PC-9 (cell line): ENCODE data around the gene GABRG3. TPM values are rescaled to one million over a fixed set of nuclear protein-coding genes. Genes with fewer than 3 reads are reported as not detected.

Experiments used
- BruUV-seq: library from RNA; stranded (reverse); fragments of 400-500 nt; replicated peaks from 2 replicates; lab custom pipeline; 2021; lab: Mats Ljungman, UMichigan
- CTCF ChIA-PET: fragments of 300-600 bp; sonication (Branson Sonifier 250); formaldehyde crosslinking; loops from one replicate; lab custom pipeline; 2022; ENCODE audit warnings: antibody characterized with exemption; lab: Charles Lee
- POLR2A ChIA-PET: fragments of 300-600 bp; sonication (Branson Sonifier 250); formaldehyde crosslinking; loops from one replicate; lab custom pipeline; 2022; ENCODE audit warnings: antibody characterized with exemption; ENCODE audit not compliant: unreplicated experiment; lab: Charles Lee
- DNase-seq, 2 experiments: peaks; one replicate each; pipeline versions ENCODE4 v3.0.0 to v3.0.0-alpha.2; 2015 to 2022; ENCODE audit warnings: mixed read lengths in 1 of 2
- H2AFZ ChIP-seq: fragments of 200-600 bp; sonication (generic); 2 replicates; pipeline ENCODE4 v1.8.1; 2017; ENCODE audit warnings: antibody characterized with exemption
- H3F3A ChIP-seq: fragments of 200-600 bp; sonication (generic); 2 replicates; pipeline ENCODE4 v1.8.1; 2017; ENCODE audit warnings: antibody characterized with exemption, mild to moderate bottlenecking, low read depth; ENCODE audit not compliant: insufficient read depth
- H3K27ac ChIP-seq: fragments of 200-600 bp; sonication (generic); 2 replicates; pipeline ENCODE4 v1.6.1; 2016; ENCODE audit warnings: mixed run types
- H3K27me3 ChIP-seq: fragments of 200-600 bp; sonication (generic); 2 replicates; pipeline ENCODE4 v1.6.1; 2016; ENCODE audit warnings: low read depth, mixed run types; ENCODE audit not compliant: insufficient read depth
- H3K36me3 ChIP-seq: fragments of 200-600 bp; sonication (generic); 2 replicates; pipeline ENCODE4 v1.6.1; 2016; ENCODE audit warnings: low read depth, mixed run types
- H3K4me1 ChIP-seq: fragments of 200-600 bp; sonication (generic); replicated peaks from 2 replicates; pipeline ENCODE4 v1.6.1; 2016; ENCODE audit warnings: mixed run types; ENCODE audit not compliant: insufficient read depth
- H3K4me2 ChIP-seq: fragments of 200-600 bp; sonication (generic); 2 replicates; pipeline ENCODE4 v1.6.1; 2017; ENCODE audit warnings: mixed run types
- H3K4me3 ChIP-seq: fragments of 200-600 bp; sonication (generic); 2 replicates; pipeline ENCODE4 v1.6.1; 2016; ENCODE audit warnings: mixed run types
- H3K79me2 ChIP-seq: fragments of 200-600 bp; sonication (generic); 2 replicates; pipeline ENCODE4 v1.6.1; 2017; ENCODE audit warnings: low read depth, mixed run types
- H3K9me2 ChIP-seq: fragments of 200-600 bp; sonication (generic); 2 replicates; pipeline ENCODE4 v1.8.1; 2017; ENCODE audit warnings: mild to moderate bottlenecking; ENCODE audit not compliant: insufficient read depth
- H3K9me3 ChIP-seq: fragments of 200-600 bp; sonication (generic); 2 replicates; pipeline ENCODE4 v1.8.1; 2016; ENCODE audit warnings: low read depth; ENCODE audit not compliant: insufficient read depth
- H4K20me1 ChIP-seq: fragments of 200-600 bp; sonication (generic); 2 replicates; pipeline ENCODE4 v1.8.1; 2017; ENCODE audit not compliant: insufficient read depth
- EZH2 ChIP-seq: fragments of 200-600 bp; sonication (generic); IDR thresholded peaks from 2 replicates; pipeline ENCODE4 v1.8.0; 2017; ENCODE audit warnings: antibody characterized with exemption, low read depth
- intact Hi-C: fragments of 100-400 bp; cut with micrococcal nuclease; formaldehyde crosslinking; loops from one replicate; pipeline ENCODE4 v1.10.0; 2022; ENCODE audit not compliant: unreplicated experiment
- total RNA-seq: library from RNA; stranded (reverse); gene quantifications from 2 replicates; pipeline ENCODE4 v1.2.3, GENCODE V29; 2021
- TF ChIP-seq, protein P1 (sequence below): fragments of 200-600 bp; sonication (generic); conservative IDR thresholded peaks from 2 replicates; pipeline ENCODE4 v1.6.1; 2017; ENCODE audit warnings: mixed run types, antibody characterized with exemption, mild to moderate bottlenecking, moderate library complexity

GABRG3 gene
- total RNA-seq, 1 experiment from 2014 or later: not detected

DNA sequence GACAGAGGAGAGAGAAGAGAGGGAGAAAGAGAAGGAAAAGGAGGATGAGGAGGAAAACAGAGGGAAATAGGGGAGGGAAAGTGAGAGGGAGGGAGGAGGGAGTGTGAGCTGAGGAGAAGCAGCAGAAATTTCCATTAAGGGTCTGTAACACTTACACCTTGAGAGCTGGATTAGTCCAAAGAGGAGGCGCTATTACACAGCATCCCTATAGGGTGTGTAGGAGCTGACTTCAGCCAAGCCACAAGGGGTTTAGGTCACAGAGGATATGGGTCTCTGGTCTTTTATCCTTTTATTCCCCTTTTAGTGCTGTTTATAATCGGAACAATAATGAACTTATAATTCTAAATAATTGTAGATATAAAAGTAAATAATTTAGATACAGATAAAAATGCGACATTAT, 230.4 kb downstream of the GABRG3 start:
- ChIA-PET POLR2A (no interaction called here), CTCF (no interaction called here)
- Histone ChIP-seq H3F3A (no peaks in the 10 kb centered on the region), H3K79me2 (no peaks in the 10 kb centered on the region), H3K4me2 (no peak overlapping the region), H3K27ac (no peak overlapping the region), H3K4me3 (no peak overlapping the region), H3K36me3 (no peaks in the 10 kb centered on the region), H4K20me1 (no peaks in the 10 kb centered on the region), H3K9me3 (no peaks in the 10 kb centered on the region), H3K27me3 (peaks cover 7% of the 10 kb centered on the region; the same call in 1 of the 2 replicates), H2AFZ (no peak overlapping the region), H3K9me2 (no peaks in the 10 kb centered on the region), H3K4me1 (no peaks in the 10 kb centered on the region)
- TF ChIP-seq, protein P1, sequence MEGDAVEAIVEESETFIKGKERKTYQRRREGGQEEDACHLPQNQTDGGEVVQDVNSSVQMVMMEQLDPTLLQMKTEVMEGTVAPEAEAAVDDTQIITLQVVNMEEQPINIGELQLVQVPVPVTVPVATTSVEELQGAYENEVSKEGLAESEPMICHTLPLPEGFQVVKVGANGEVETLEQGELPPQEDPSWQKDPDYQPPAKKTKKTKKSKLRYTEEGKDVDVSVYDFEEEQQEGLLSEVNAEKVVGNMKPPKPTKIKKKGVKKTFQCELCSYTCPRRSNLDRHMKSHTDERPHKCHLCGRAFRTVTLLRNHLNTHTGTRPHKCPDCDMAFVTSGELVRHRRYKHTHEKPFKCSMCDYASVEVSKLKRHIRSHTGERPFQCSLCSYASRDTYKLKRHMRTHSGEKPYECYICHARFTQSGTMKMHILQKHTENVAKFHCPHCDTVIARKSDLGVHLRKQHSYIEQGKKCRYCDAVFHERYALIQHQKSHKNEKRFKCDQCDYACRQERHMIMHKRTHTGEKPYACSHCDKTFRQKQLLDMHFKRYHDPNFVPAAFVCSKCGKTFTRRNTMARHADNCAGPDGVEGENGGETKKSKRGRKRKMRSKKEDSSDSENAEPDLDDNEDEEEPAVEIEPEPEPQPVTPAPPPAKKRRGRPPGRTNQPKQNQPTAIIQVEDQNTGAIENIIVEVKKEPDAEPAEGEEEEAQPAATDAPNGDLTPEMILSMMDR: no peak
- no peak for TF ChIP-seq EZH2
- intact Hi-C loops: no loop called here
- DNase-seq: no peak
- BruUV-seq: no TSS peak

DNA sequence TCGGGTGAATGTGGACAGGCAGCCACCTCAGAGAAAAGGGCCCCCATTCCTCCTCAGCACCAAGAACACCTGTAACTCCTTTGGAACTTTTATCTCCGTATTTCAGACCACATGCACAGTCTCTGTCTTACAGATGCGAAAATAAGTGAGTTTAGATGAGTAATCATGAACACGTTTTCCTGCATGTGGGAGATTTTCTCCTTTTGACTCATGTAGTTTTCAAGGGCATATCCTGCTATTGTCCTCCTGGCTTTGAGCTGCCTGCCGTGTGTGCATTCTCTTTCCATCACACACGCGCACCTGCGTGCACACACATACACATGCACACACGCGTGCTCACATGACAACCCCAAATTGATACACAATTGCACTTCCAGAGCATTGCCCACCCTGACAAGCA, 239.2 kb downstream of the GABRG3 start:
- BruUV-seq: no TSS peak
- Histone ChIP-seq H3K9me2 (no peaks in the 10 kb centered on the region), H3K27ac (no peak overlapping the region), H4K20me1 (no peaks in the 10 kb centered on the region), H3K4me3 (no peak overlapping the region), H3K4me1 (no peaks in the 10 kb centered on the region), H2AFZ (no peak overlapping the region), H3K79me2 (no peaks in the 10 kb centered on the region), H3K27me3 (no peaks in the 10 kb centered on the region), H3K4me2 (no peak overlapping the region), H3K9me3 (no peaks in the 10 kb centered on the region), H3F3A (no peaks in the 10 kb centered on the region), H3K36me3 (no peaks in the 10 kb centered on the region)
- TF ChIP-seq EZH2: no peak
- TF ChIP-seq, protein P1: no peak
- ChIA-PET POLR2A (no interaction called here), CTCF (no interaction called here)
- intact Hi-C loops: no loop called here
- DNase-seq: no peak

DNA sequence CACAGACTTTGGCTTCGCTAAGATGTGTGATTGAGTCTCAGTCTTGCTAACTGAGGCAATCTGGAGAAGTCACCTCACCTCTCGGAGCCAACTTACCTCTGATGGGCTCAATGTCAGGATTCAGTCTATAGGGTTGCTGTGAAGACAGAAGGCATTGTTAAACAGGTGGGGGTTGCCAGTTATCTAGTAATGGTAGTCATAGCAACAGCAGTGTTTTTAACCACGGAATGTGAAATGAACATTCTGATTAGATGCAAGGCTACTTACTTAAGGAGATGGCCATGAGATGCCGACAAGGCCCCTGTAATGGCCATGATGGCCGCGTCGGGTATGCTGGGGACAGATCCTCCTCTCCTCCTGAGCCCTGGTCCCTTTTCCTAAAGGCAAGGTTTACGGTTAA, 243.1 kb downstream of the GABRG3 start:
- ChIA-PET POLR2A (no interaction called here), CTCF (no interaction called here)
- no peaks in the 10 kb centered on the region for H3K9me3 ChIP-seq
- no peaks in the 10 kb centered on the region for H3K27me3 ChIP-seq
- no peaks in the 10 kb centered on the region for H3F3A ChIP-seq
- H3K9me2 ChIP-seq: no peaks in the 10 kb centered on the region
- no TSS peak for BruUV-seq
- H3K36me3 ChIP-seq: no peaks in the 10 kb centered on the region
- H2AFZ ChIP-seq: no peak overlapping the region
- H3K4me1 ChIP-seq: no peaks in the 10 kb centered on the region
- intact Hi-C loops: no loop called here
- no peak overlapping the region for H3K27ac ChIP-seq
- no peaks in the 10 kb centered on the region for H4K20me1 ChIP-seq
- no peak for DNase-seq
- H3K4me3 ChIP-seq: no peak overlapping the region
- TF ChIP-seq, protein P1: no peak
- no peak for TF ChIP-seq EZH2
- H3K4me2 ChIP-seq: no peak overlapping the region
- no peaks in the 10 kb centered on the region for H3K79me2 ChIP-seq
